Neural progenitor cell (in vitro differentiated cells): ENCODE data around the gene CAV3.

Experiments used
- CTCF ChIP-seq: fragments of 200-600 bp; sonication (generic); IDR thresholded peaks from 2 replicates; pipeline ENCODE4 v1.5.1; 2017; ENCODE audit warnings: antibody characterized with exemption, mild to moderate bottlenecking
- EZH2 ChIP-seq: fragments of 200-600 bp; sonication (generic); IDR thresholded peaks from 2 replicates; pipeline ENCODE4 v1.6.1; 2017; ENCODE audit warnings: antibody characterized with exemption, mild to moderate bottlenecking, moderate library complexity

DNA sequence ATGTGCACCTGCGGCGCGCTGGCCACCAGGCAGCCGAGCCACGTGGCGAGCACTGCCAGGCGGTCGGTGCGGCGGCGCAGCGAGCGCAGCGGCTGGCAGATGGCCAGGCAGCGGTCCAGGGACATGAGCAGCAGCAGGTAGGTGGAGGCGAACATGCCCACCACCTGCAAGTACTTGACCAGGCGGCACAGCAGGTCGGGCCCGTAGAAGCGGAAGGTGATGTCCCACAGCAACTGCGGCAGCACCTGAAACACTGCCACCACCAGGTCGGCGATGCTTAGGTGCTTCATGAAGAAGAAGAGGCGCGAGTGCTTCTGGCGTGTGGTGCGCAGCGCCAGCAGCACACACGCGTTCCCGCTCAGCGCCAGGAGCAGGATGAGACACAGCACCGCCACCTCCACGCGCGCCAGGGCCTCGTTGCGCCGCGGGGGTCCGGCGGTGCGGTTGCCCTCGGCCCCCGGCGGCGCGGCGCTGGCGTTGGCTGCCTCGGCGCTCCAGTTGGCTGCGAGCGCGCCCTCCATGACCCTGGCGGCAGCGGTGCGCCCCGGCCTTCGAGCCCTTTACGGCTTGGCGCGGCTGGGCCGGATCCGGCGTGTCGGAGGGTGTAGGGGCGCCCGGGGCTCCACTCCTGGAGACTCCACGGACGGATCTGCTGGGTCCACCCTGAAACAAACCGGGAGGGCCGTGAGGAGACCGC is 34.2 kb downstream of the CAV3 start:
- TF ChIP-seq CTCF (peak; percentile 28), EZH2 (no peak)
